HG03039 (cell line): Measurements from ENCODE around the gene TMCO5A.

Source experiments
- ATAC-seq: cut with Tn5 transposase; IDR thresholded peaks from one replicate; pipeline ENCODE4 v1.9.1; 2021; ENCODE audit warnings: mild to moderate bottlenecking, moderate library complexity; ENCODE audit not compliant: unreplicated experiment

Gene TMCO5A

DNA sequence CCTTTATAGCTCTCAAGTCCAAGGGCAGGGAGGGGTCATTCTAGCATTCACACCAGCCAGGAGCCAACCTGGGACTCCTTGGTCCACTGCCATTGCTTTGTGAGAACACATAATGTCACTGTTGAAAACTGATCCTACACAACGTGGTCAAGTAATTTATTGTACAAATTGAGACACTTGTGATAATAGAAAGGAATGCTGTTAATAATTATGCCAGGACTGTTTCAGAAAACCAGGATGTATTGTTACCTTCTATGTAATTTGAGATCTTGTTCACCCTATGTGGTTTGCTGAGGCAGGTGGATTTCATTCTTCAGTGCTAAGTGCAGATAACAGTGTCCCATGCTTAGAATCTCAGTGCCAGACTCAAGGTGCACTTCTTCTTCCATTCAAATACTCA lies 33.3 kb downstream of the TMCO5A start:
- ATAC-seq: no peak

DNA sequence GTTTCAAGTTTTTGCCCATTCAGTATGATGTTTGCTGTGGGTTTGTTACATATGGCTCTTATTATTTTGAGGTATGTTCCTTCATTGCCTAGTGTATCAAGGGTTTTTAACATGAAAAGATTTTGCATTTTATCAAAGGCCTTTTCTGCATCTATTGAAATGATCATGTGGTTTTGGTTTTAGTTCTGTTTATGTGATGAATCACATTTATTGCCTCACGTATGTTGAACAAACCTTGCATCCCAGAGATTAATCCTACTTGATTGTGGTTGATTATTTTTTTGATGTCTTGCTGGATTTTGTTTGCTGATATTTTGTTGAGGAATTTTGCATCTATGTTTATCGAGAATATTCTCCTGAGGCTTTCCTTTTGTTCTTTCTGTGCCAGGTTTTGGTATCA lies 39.4 kb downstream of the TMCO5A start:
- ATAC-seq: no peak

DNA sequence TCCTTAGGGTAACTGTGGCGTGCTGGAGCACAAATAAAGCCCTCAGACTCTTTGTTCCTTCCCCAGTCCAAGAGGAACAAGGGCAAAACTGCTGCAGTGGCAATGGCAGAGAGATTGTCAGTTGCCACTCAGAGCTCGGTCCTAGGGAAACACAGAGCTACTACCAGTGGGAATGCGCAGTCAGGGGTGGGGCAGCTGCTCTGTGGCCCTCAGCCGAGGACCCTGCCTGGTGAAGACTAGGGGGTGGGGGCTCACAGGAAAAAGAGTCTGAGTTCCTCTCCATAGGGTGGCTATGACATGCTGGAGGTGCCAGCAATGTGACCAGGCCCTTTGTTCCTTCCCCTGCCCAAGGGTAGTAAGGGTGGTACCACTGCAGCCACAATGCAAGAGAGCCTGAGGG lies 43.8 kb downstream of the TMCO5A start:
- no peak for ATAC-seq

DNA sequence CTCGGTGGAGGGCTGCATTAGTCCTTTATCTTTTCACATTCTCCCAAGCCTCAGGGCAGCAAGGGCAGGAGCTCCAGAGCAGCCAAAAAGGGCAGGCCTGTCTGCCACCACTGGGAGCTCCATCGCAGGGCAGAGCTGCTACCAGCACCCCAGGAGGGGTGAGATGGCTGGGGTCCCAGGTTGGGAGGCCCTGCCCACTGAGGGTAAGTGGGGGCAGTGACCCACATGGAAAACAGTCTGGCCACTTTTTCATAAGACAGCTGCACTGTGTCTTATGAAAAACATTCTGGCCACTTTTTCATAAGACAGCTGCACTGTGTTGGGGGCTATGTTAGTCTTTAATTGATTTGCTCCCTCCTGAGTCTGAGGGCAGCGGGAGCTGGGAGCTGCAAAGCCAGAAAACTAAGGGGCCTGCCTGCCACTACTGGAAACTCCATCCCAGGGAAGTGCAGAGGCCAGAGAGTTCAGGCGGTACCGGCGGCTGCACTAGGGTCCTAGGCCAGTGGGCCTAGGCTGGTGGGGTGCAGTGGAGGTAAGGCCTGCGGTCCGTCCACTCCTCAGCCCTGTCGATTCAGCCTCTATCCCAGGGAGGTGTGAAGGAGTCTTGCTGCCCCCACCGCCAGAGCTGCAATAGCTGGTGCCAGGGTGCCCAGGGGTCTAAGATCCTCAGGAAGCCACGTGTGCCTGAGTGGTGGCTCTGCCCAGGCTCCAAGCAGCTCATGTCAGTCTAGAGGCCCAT lies 45.4 kb downstream of the TMCO5A start:
- ATAC-seq: no peak

DNA sequence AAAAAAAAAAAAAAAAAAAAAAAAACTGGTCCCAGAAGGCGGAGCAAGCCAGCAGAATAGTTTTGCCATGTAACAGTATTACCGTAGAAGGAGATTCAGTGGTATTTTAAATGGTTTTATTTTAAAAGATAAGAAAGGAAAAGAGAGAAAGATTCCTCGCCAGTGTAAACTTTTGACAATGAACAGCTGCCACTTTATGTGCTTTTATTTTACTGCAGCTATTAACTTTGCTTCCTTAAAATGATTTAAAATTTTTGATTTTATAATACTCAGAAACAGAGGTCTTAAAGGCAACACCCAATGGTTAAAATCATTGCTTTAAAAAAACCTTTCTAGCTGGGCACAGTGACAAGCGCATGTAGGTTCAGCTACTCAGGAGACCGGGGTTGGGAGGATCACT lies 46.8 kb downstream of the TMCO5A start:
- no peak for ATAC-seq

DNA sequence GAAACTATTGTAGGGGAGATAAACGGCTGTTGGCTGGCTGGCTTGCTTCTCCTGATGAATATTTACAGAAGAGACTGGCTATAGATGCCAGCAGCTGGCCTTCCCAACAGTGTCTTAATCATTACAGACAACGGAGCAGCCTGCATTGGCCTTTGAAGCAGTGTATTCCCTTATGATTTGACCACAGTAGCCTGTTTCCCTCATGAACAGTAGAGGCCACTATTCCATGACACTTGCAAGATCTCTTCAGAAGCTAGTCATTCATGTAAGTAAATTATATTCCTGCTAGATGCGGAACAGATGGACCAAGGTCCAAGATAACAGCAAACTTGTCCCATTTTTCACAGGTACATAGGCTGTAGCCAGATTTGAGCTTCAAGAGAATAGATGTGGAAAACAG lies 47.3 kb downstream of the TMCO5A start:
- ATAC-seq: no peak

- ATAC-seq: no peak
These were observed 49.9 kb downstream of the TMCO5A start for GRCh38 chr15:37984368-37984767.

- peak; percentile 62 for ATAC-seq
These were observed 61.3 kb downstream of the TMCO5A start for GRCh38 chr15:37995461-37996347.
